Astrocyte of the spinal cord (primary cell): ENCODE measurements around the gene MTCH1.

Experiments used
- DNase-seq: peaks from one replicate; pipeline ENCODE4 v3.0.0; 2011; ENCODE audit warnings: low read depth, low spot score
- H3K4me3 ChIP-seq: 2 replicates; pipeline ENCODE4 v1.5.1; 2011; ENCODE audit warnings: low read depth, mild to moderate bottlenecking, low read length, moderate library complexity
- in situ Hi-C: cut with HindIII; loops from 2 replicates; pipeline ENCODE4 v1.10.0; 2017; ENCODE audit warnings: low sequenced_read_pairs
- TF ChIP-seq, protein P1 (sequence below): IDR thresholded peaks from 2 replicates; pipeline ENCODE4 v1.5.1; 2012; ENCODE audit warnings: low read depth, mild to moderate bottlenecking, low read length, inconsistent platforms

Gene MTCH1

DNA sequence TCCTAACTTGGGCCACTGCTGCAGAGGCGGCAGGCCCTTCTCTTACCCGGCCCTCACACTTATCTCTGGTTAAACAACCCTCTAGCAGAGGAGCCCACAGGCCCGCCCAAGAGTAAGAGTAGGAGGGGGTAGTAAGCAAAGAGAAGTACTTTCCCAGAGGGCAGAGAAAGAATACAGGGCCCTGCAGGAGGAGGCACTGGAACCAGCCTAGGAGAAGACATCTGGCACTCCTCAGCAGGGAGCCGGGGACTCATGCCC is 10.1 kb downstream of the MTCH1 start:
- in situ Hi-C loops: no loop called here
- no peak overlapping the region for H3K4me3 ChIP-seq
- DNase-seq: no peak
- TF ChIP-seq, protein P1, sequence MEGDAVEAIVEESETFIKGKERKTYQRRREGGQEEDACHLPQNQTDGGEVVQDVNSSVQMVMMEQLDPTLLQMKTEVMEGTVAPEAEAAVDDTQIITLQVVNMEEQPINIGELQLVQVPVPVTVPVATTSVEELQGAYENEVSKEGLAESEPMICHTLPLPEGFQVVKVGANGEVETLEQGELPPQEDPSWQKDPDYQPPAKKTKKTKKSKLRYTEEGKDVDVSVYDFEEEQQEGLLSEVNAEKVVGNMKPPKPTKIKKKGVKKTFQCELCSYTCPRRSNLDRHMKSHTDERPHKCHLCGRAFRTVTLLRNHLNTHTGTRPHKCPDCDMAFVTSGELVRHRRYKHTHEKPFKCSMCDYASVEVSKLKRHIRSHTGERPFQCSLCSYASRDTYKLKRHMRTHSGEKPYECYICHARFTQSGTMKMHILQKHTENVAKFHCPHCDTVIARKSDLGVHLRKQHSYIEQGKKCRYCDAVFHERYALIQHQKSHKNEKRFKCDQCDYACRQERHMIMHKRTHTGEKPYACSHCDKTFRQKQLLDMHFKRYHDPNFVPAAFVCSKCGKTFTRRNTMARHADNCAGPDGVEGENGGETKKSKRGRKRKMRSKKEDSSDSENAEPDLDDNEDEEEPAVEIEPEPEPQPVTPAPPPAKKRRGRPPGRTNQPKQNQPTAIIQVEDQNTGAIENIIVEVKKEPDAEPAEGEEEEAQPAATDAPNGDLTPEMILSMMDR: no peak

DNA sequence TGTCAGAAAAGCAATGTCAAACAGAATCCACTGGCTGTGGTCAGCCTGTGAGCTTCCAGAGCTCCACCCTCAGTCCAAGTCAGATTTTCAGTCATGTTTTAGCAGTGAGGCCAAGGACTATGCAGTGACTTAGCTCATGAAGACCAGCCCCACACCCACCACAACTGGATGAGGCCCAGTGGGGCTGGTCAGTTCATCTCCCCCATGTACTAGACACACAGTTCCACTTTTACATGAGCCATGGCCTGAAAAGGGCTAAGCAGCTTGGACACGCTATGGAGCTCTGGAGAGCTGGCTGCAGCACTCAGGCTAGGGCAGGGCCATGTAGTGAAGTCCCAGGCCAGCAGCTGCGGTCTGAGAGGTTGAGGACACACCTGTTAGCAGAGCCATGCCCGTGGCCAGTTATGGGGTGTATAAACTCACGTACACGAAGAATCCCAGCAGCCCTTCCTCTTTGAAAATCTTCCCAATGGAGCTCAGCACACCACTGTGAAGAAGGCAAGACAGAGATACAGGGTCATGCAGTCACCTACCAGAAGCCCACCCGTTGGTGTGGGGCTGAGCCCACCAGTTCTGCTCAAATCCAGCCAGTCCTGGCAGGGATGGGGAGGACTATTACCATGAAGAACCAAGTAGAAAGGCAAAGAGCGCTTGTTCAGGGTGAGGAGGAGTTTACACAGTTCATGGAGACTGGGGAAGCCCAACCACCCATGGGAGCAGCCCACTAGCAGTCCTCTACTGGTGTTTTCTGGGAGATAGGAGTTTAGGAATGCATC is 10.6 kb downstream of the MTCH1 start:
- TF ChIP-seq, protein P1: no peak
- DNase-seq: no peak
- in situ Hi-C loops: no loop called here
- no peak overlapping the region for H3K4me3 ChIP-seq

DNA sequence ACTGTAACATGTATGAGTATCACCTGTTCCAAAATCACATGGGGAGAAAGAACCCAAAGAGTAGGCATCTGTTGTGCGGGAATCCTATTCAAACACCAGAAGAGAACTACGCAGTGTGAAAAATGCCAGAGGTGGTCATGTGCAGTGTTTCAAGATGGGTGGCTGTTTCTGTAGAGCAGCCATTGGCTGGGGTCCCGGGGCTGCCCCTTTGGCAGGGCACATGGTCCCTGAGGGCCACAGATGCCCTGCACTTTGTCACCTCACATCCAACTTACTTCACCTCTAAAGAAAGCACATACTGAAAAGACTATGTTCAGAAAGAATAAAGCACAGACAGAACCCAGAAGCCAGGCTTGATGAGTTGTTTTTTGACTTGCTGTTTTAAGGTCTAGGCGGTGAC is 12.3 kb downstream of the MTCH1 start:
- DNase-seq: no peak
- TF ChIP-seq, protein P1: no peak
- H3K4me3 ChIP-seq: no peak overlapping the region
- in situ Hi-C loops: no loop called here

DNA sequence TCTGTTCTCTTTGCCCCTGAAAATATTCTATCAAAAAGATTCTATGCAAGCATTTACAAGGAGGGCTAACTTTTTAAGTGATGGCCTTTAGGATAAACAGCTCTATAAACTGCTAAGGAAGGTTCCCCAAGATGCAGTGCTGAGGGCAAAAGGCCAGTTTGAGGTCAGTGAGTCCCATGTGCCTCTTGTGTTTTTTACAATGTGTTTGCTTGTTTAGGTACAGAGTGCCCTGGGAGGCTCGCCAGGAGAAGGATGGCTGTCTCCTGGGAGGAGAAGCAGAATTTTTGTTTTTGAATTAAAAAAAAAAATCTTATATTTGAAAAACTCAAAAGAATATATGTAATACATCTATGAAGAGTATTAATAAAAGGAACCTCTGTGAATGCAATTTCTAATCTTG is 12.8 kb downstream of the MTCH1 start:
- in situ Hi-C loops: no loop called here
- H3K4me3 ChIP-seq: no peak overlapping the region
- no peak for DNase-seq
- TF ChIP-seq, protein P1: no peak

DNA sequence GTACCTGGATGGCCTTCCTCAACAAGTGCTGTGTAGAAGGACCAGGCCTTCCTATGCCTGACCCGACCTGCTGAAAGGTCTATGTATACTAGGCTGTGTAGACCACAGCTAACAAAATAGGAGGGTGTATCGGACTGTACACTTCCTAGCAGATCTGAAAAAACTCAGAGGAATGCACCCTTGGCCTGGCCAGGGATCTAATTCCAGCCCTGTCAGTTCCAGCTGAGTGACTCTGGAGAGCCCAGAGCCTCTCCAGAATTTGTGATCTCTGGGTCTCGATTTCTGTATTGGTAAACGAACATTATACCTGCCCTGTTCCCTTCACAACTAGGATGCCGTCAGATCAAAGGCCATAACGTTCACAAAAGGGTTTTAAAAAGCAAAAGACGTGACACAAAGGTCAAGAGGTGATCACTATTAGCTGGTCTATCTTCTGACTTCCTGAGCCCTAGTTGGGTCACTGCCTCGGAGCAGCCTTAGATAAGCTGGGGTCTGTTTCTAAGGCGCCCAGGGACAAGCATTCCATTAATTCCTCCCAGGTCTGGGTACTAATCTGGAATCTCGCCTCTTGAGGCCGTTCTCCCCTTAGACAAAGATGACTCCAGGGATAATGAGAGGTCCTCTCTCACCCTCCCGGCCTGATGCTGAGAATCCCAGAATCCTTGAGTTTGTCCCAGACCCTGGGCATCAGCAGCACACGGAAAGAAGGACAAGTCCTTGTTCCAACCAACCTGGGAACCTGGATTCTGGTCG is 13.9 kb downstream of the MTCH1 start:
- TF ChIP-seq, protein P1: no peak
- H3K4me3 ChIP-seq: no peak overlapping the region
- in situ Hi-C loops: no loop called here
- no peak for DNase-seq

DNA sequence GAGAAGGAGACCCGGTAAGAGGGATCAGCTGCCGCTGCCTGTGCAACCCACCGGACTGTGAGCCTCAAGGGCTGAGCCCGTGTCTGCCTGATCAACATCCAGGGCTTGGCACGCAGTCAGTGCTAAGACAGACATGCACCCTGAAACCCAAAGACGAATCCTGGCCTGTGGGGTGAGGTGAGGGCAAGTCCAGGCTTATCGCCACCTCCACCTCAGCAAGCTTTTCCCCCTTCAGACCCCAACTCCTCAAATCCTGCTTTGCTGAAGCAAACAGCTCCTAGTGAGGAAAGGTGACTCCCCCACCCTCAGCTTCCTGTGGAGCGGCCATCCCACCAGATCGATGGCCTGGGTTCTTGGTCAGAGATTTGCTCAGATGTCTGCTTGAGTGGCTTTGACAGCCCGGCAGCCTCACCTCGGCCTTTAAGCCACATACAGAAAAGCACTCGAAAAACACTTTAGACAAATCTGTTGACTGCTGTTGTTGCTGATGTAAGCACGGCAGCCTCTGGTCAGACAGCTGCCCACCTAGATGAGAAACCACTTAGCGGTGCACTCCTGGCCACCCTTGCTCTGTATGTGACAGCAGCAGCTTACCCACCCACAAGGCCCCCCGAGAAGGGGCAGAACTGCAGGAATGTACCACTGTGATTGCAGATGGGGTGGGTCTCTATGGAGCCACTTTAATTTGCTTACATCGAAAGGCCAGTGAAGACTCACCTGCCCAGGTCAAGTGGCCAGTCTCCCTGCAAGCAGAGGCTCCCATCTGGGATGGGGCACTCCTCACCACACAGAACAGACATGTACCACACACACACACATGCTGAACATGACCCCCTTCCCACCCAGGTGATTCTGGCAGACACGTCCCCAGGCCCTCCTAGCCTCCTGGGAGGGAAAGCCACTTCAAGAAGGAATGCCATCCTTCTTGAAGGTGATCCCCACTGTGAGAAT is 14.8 kb downstream of the MTCH1 start:
- in situ Hi-C loops: no loop called here
- TF ChIP-seq, protein P1: no peak
- no peak for DNase-seq
- H3K4me3 ChIP-seq: no peak overlapping the region
